ENCODE results near the gene TMPRSS3.

- TF ChIP-seq CTCF (IDR thresholded peaks at IDR 0.05), result no peak
- no peak for TF ChIP-seq POLR2A (IDR thresholded peaks at IDR 0.05)
Observed at GRCh38 chr21:42364304-42364865, 31.5 kb downstream of the TMPRSS3 start.
